IPS-18a (cell line): ENCODE data around the gene FOXN3.

Experiments
- H3K27ac ChIP-seq: one replicate; pipeline ENCODE4 v1.5.1; 2013; ENCODE audit warnings: low read length
- H3K27me3 ChIP-seq: one replicate; pipeline ENCODE4 v1.6.1; 2013; ENCODE audit warnings: mild to moderate bottlenecking, low read length; ENCODE audit not compliant: control insufficient read depth, insufficient read depth
- H3K36me3 ChIP-seq: one replicate; pipeline ENCODE4 v1.6.1; 2013; ENCODE audit warnings: low read depth, low read length; ENCODE audit not compliant: control insufficient read depth
- H3K4me1 ChIP-seq: one replicate; pipeline ENCODE4 v1.6.1; 2013; ENCODE audit warnings: low read depth, low read length; ENCODE audit not compliant: control insufficient read depth
- H3K4me3 ChIP-seq: one replicate; pipeline ENCODE4 v1.5.1; 2013; ENCODE audit warnings: low read length
- H3K9ac ChIP-seq: one replicate; pipeline ENCODE4 v1.6.1; 2013; ENCODE audit warnings: mild to moderate bottlenecking, low read length, moderate library complexity
- H3K9me3 ChIP-seq: one replicate; pipeline ENCODE4 v1.6.1; 2013; ENCODE audit warnings: low read depth, low read length; ENCODE audit not compliant: control insufficient read depth

FOXN3 gene

DNA sequence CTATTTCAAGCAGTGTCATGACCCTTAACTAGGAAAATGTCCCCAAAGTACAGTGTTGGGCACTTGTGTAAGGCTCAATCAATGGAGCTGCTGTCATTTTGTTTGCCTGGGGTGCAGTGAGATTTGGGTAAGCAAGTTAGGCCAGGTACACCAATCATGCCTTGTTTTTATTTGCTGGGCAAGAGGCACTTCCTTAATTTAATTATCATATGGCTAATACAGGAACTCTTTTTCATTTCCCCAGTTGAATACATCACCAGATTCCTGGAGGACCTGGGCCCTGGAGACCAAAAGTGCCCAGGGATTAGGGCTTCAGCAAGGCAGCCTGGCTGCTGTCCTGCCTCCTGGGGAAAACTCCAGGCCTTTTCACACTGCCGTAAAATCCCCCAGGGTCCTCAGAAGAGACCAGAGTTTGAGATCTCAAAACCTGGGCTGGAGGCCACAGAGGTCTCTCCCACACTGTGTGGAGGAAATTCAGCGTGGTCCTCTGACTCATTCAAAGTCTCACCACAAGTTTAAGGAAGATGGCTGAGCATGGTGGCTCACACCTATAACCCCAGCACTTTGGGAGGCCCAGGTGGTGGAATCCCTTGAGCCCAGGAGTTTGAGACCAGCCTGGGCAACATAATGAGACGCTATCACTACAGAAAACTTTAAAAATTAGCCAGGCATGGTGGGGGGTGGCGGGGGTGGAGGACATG, 28.4 kb upstream of the FOXN3 start:
- Histone ChIP-seq H3K9ac (no peak overlapping the region), H3K4me3 (no peak overlapping the region), H3K9me3 (no peaks in the 10 kb centered on the region), H3K4me1 (peaks cover 29% of the 10 kb centered on the region), H3K27me3 (no peaks in the 10 kb centered on the region), H3K36me3 (no peaks in the 10 kb centered on the region), H3K27ac (no peak overlapping the region)

- H3K36me3 ChIP-seq, result no peaks in the 10 kb centered on the region
- H3K9me3 ChIP-seq, result no peaks in the 10 kb centered on the region
- H3K4me1 ChIP-seq, result peaks cover 28% of the 10 kb centered on the region
- no peak overlapping the region for H3K9ac ChIP-seq
- H3K27ac ChIP-seq, result no peak overlapping the region
- no peak overlapping the region for H3K4me3 ChIP-seq
- H3K27me3 ChIP-seq, result no peaks in the 10 kb centered on the region
Observed at GRCh38 chr14:89444516-89445125, 27.6 kb upstream of the FOXN3 start.

DNA sequence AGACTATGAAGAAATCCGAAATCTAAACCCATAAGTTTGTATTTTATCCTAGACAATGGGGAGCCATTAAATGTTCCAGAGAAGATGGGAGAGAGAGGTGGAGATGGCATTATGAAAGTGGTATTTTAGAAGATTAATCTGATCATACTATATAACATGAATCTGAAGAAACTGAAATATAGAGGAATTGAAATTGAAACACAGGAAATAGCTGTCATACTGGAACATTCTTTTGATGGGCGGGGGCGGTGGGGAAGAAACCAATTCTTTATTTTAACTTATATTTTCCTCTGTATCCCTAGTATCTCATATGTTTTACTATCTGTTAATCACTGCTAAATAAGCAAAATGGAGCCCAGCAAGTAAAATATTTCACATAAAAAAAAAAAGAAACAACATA, 27.0 kb upstream of the FOXN3 start:
- no peaks in the 10 kb centered on the region for H3K9me3 ChIP-seq
- H3K4me3 ChIP-seq, result no peak overlapping the region
- no peak overlapping the region for H3K27ac ChIP-seq
- H3K4me1 ChIP-seq, result peaks cover 23% of the 10 kb centered on the region
- no peak overlapping the region for H3K9ac ChIP-seq
- H3K27me3 ChIP-seq, result no peaks in the 10 kb centered on the region
- H3K36me3 ChIP-seq, result no peaks in the 10 kb centered on the region

GRCh38 chr14:89443042-89443629, 26.1 kb upstream of the FOXN3 start:
- H3K9me3 ChIP-seq, result no peaks in the 10 kb centered on the region
- no peaks in the 10 kb centered on the region for H3K36me3 ChIP-seq
- H3K27ac ChIP-seq, result no peak overlapping the region
- H3K27me3 ChIP-seq, result no peaks in the 10 kb centered on the region
- no peak overlapping the region for H3K9ac ChIP-seq
- H3K4me3 ChIP-seq, result no peak overlapping the region
- peaks cover 23% of the 10 kb centered on the region for H3K4me1 ChIP-seq

DNA sequence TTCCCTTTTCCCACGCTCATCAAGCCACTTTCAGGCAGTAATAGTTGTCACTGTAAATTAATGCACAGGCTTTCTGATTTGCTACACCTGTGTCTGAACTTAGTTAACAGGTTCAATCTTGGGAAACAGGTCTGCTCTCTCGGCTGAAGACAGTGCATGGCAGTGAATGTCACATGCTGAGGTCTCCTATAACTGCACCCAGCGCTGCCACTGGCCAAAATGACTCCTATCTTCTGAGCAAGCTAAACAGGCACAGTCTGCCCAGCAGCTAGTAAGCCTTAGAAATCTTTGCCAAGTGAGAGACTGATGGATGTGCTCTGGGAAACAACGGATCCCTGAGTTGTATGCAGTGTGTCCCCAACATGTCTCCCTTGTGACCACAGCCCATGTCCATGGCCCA, 25.2 kb upstream of the FOXN3 start:
- Histone ChIP-seq H3K4me3 (no peak overlapping the region), H3K9me3 (no peaks in the 10 kb centered on the region), H3K27me3 (no peaks in the 10 kb centered on the region), H3K4me1 (peaks cover 28% of the 10 kb centered on the region), H3K9ac (no peak overlapping the region), H3K27ac (peak overlapping the region; percentile 41), H3K36me3 (no peaks in the 10 kb centered on the region)

- Histone ChIP-seq H3K27me3 (no peaks in the 10 kb centered on the region), H3K9me3 (no peaks in the 10 kb centered on the region), H3K36me3 (no peaks in the 10 kb centered on the region), H3K9ac (peak overlapping the region; percentile 8), H3K27ac (peak overlapping the region; percentile 7), H3K4me3 (peak overlapping the region; percentile 8), H3K4me1 (peaks cover 30% of the 10 kb centered on the region)
Observed at GRCh38 chr14:89440986-89441909, 24.2 kb upstream of the FOXN3 start.

DNA sequence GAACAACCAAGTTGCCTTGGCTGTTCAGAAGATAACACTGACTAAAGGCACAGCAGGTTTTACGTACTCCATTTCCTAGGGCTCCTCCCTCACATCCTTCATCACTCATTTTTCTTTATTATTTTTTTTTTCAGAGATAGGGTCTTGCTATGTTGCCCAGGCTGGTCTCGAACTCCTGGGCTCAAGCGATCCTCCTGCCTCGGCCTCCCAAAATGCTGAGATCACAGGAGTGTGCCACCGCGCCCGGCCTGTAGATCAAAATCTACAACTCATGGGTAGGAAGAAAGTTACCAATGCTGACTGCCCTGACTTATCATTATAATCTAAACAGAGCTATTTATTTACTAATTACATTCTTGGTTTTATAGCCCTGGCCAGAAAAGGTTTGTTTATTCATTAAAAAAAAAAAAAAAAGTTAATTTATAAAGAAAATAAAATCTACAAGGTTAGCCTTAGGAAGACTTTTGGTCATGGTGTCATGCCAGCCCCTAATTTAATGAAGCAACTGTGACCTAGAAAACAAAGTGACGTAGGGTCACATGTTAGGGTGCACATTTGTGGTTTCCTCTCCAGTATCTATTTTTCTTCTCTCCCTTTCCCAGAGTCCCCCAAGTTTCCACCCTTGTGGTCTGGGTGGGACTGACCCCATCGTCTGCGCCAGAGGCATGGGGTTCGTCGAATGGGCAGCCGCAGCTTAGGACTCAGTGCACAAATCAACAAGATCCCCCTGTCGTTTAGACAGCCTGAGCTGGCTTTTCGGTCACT, 19.0 kb upstream of the FOXN3 start:
- H3K27me3 ChIP-seq, result no peaks in the 10 kb centered on the region
- H3K9me3 ChIP-seq, result no peaks in the 10 kb centered on the region
- no peaks in the 10 kb centered on the region for H3K36me3 ChIP-seq
- no peak overlapping the region for H3K27ac ChIP-seq
- peaks cover 19% of the 10 kb centered on the region for H3K4me1 ChIP-seq
- no peak overlapping the region for H3K9ac ChIP-seq
- H3K4me3 ChIP-seq, result no peak overlapping the region

DNA sequence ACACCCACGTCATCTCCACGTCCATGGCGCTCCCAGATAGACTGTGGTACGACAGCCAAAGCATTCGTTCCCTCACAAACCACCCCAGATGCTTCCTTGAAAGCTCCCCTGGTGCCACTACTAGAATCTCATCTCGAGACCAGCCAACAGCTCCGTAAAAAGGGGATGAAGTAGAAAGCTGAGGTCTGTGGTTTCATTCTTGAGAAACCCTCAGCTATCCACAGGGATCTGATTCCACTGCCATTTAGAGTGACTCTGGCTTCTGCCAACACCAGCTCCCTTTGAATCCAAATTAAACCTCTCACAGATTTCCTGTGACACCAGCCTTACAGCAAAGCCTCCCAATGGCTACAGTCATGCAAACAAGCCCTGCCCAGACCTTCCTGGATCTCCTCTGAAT, 18.5 kb upstream of the FOXN3 start:
- no peaks in the 10 kb centered on the region for H3K9me3 ChIP-seq
- no peak overlapping the region for H3K9ac ChIP-seq
- H3K36me3 ChIP-seq, result no peaks in the 10 kb centered on the region
- H3K4me3 ChIP-seq, result no peak overlapping the region
- H3K27me3 ChIP-seq, result no peaks in the 10 kb centered on the region
- peaks cover 17% of the 10 kb centered on the region for H3K4me1 ChIP-seq
- H3K27ac ChIP-seq, result no peak overlapping the region

DNA sequence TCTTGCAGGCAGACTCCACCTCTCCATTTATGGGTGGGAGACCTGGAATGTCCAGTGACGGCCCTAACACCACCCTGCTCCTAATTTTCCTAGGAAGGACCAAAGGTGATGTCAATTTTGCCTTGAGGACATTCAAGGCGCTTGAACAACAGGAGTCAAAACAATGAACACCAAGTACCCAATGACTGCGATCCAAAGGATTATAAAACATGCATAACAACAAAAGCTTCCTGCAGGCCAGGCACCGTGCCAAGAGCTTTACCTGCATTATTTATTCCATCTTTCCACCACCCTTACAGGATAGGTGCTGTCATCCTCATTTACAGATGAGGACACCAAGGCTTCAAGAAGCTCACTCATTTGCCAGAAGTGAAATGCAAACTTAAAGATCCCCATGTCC, 15.2 kb upstream of the FOXN3 start:
- no peak overlapping the region for H3K27ac ChIP-seq
- H3K4me1 ChIP-seq, result peaks cover 25% of the 10 kb centered on the region
- H3K27me3 ChIP-seq, result no peaks in the 10 kb centered on the region
- H3K4me3 ChIP-seq, result no peak overlapping the region
- H3K36me3 ChIP-seq, result no peaks in the 10 kb centered on the region
- no peaks in the 10 kb centered on the region for H3K9me3 ChIP-seq
- no peak overlapping the region for H3K9ac ChIP-seq

- no peak overlapping the region for H3K9ac ChIP-seq
- no peaks in the 10 kb centered on the region for H3K36me3 ChIP-seq
- no peaks in the 10 kb centered on the region for H3K27me3 ChIP-seq
- H3K27ac ChIP-seq, result no peak overlapping the region
- H3K4me3 ChIP-seq, result no peak overlapping the region
- no peaks in the 10 kb centered on the region for H3K9me3 ChIP-seq
- H3K4me1 ChIP-seq, result peaks cover 23% of the 10 kb centered on the region
Observed at GRCh38 chr14:89430391-89431236, 13.6 kb upstream of the FOXN3 start.
